ENCODE results near the gene CASP8AP2. TPM values are rescaled to one million over a fixed set of nuclear protein-coding genes. Genes with fewer than 3 reads are reported as not detected.
"Not testable (repeated sequence)": the region's sequence is repeated elsewhere in the genome, so short reads cannot be mapped to it uniquely, and the experiment has no call there.

The CASP8AP2 gene
- total and polyA plus RNA-seq, 9 of the 15 experiments (the other 6 are each of a cell fraction or from before 2014, with no cell fraction given) = 10.6 to 30.0 (median 19.1) TPM

GRCh38 chr6:89847513-89847912, 17.8 kb downstream of the CASP8AP2 start:
- FAIRE-seq; H3K9ac ChIP-seq (ENCODE audit: insufficient read depth in 1 of 2, low read depth in 2 of 2, low read length in 2 of 2); in situ Hi-C loops (cut with MboI); H2AFZ ChIP-seq (ENCODE audit: low read depth, low read length); intact Hi-C loops (cut with micrococcal nuclease); DNase-seq (ENCODE audit: extremely low read depth in 1 of 4, low spot score in 3 of 4); H3K27me3 ChIP-seq (ENCODE audit: control insufficient read depth in 2 of 2, insufficient read depth in 2 of 2, low read length in 2 of 2); H4K20me1 ChIP-seq (replicated peaks; ENCODE audit: control insufficient read depth, insufficient read depth, low read length); H3K4me2 ChIP-seq (ENCODE audit: insufficient read depth, low read length); ATAC-seq; H3K27ac ChIP-seq (ENCODE audit: extremely low read depth, low read depth, low read length); H3K9me3 ChIP-seq (replicated peaks; ENCODE audit: control insufficient read depth, insufficient read depth, low read depth, low read length); BruUV-seq (replicated peaks); H3K9me1 ChIP-seq (ENCODE audit: control insufficient read depth, insufficient read depth, low read length); H3K4me1 ChIP-seq (replicated peaks in 1 of 2; ENCODE audit: control insufficient read depth in 2 of 2, insufficient read depth in 2 of 2, low read length in 2 of 2); H3K4me3 ChIP-seq: not testable (repeated sequence)
- ChIA-PET CTCF (ENCODE audit: low intra/inter-chr PET ratio) (interaction anchor here (0.7 kb wide), 1 partner anchor 239 kb away, joined by 4 read pairs; no protein-coding TSS in a partner anchor), POLR2A (interaction anchor here (0.7 to 0.8 kb wide), 2 partner anchors 15 to 98 kb away, joined by 3 to 4 read pairs; no protein-coding TSS in a partner anchor)
- Histone ChIP-seq H3K36me3 (ENCODE audit: control insufficient read depth, insufficient read depth, low read length) (peaks cover 57% of the 10 kb centered on the region; the same call in 1 of the 3 replicates), H3K79me2 (ENCODE audit: control insufficient read depth, insufficient read depth, low read length) (peaks cover 37% of the 10 kb centered on the region)
- 96% methylated on average over 5 of the region's 5 CpGs for WGBS (ENCODE audit: insufficient coverage, low coverage, missing lambda C conversion rate)

- FAIRE-seq (no peak), ATAC-seq (no peak), DNase-seq (ENCODE audit: extremely low read depth in 1 of 4, low spot score in 3 of 4) (no peak)
- Histone ChIP-seq H2AFZ (ENCODE audit: low read depth, low read length) (no peak overlapping the region), H3K4me3 (no peak overlapping the region), H3K27me3 (ENCODE audit: control insufficient read depth in 2 of 2, insufficient read depth in 2 of 2, low read length in 2 of 2) (no peaks in the 10 kb centered on the region), H3K4me1 (replicated peaks in 1 of 2; ENCODE audit: control insufficient read depth in 2 of 2, insufficient read depth in 2 of 2, low read length in 2 of 2) (no peaks in the 10 kb centered on the region), H3K9me1 (ENCODE audit: control insufficient read depth, insufficient read depth, low read length) (no peaks in the 10 kb centered on the region), H3K9me3 (replicated peaks; ENCODE audit: control insufficient read depth, insufficient read depth, low read depth, low read length) (no peaks in the 10 kb centered on the region; the same call in 1 of the 2 replicates), H3K4me2 (ENCODE audit: insufficient read depth, low read length) (no peak overlapping the region), H3K79me2 (ENCODE audit: control insufficient read depth, insufficient read depth, low read length) (peaks cover 10% of the 10 kb centered on the region; the same call in 1 of the 3 replicates), H4K20me1 (replicated peaks; ENCODE audit: control insufficient read depth, insufficient read depth, low read length) (no peaks in the 10 kb centered on the region), H3K9ac (ENCODE audit: insufficient read depth in 1 of 2, low read depth in 2 of 2, low read length in 2 of 2) (no peak overlapping the region), H3K27ac (ENCODE audit: extremely low read depth, low read depth, low read length) (no peak overlapping the region), H3K36me3 (ENCODE audit: control insufficient read depth, insufficient read depth, low read length) (peaks cover 81% of the 10 kb centered on the region)
- ChIA-PET POLR2A (interaction anchor here (0.8 kb wide), 1 partner anchor 14 kb away, joined by 3 read pairs; no protein-coding TSS in a partner anchor), CTCF (ENCODE audit: low intra/inter-chr PET ratio) (no interaction called here)
- in situ Hi-C loops (cut with MboI) = no loop called here
- no TSS peak for BruUV-seq (replicated peaks)
- intact Hi-C loops (cut with micrococcal nuclease) = no loop called here
- WGBS (ENCODE audit: insufficient coverage, low coverage, missing lambda C conversion rate) = 93% methylated on average over 1 of the region's 1 CpG
- TF ChIP-seq KLF10 (CRISPR knock-in tag; IDR thresholded peaks at IDR 0.05) (no peak), CHCHD3 (CRISPR knock-in tag; IDR thresholded peaks at IDR 0.05) (no peak), ZNF431 (CRISPR knock-in tag; IDR thresholded peaks at IDR 0.05) (no peak), PTBP1 (IDR thresholded peaks at IDR 0.05; ENCODE audit: low read depth, low read length) (no peak), KDM4B (IDR thresholded peaks at IDR 0.05; ENCODE audit: borderline replicate concordance in 2 of 2, low read depth in 1 of 2) (no peak), ZNF347 (CRISPR knock-in tag; IDR thresholded peaks at IDR 0.05; ENCODE audit: low read depth) (no peak), HES1 (IDR thresholded peaks at IDR 0.05; ENCODE audit: low read depth) (no peak), TCF7L2 (IDR thresholded peaks at IDR 0.05; ENCODE audit: low read depth, low read length) (no peak), POLR2AphosphoS5 (IDR thresholded peaks at IDR 0.05; ENCODE audit: control insufficient read depth, insufficient read depth, low read depth, low read length) (no peak), SAP30 (IDR thresholded peaks at IDR 0.05; ENCODE audit: borderline replicate concordance, insufficient read depth, low read depth, low read length, poor library complexity, severe bottlenecking) (no peak), NUFIP1 (IDR thresholded peaks at IDR 0.05; ENCODE audit: partially characterized antibody) (no peak), TGIF2 (CRISPR knock-in tag; IDR thresholded peaks at IDR 0.05) (no peak), RBM14 (IDR thresholded peaks at IDR 0.05; ENCODE audit: borderline replicate concordance, insufficient read depth, low read depth, low read length) (no peak), SNIP1 (IDR thresholded peaks at IDR 0.05; ENCODE audit: low read depth) (no peak), HDAC2 (IDR thresholded peaks at IDR 0.05) (no peak), MTA3 (IDR thresholded peaks at IDR 0.05; ENCODE audit: borderline replicate concordance) (no peak), RBM22 (IDR thresholded peaks at IDR 0.05; ENCODE audit: low read depth, low read length, poor library complexity, severe bottlenecking) (no peak)
Measured at GRCh38 chr6:89853068-89853467, 23.4 kb downstream of the CASP8AP2 start.

All from K562 (cell line).